Neural crest cell (in vitro differentiated cells): Measurements from ENCODE around the gene PPP4R4. TPM values are rescaled to one million over a fixed set of nuclear protein-coding genes. Genes with fewer than 3 reads are reported as not detected.

Source experiments
- DNase-seq: peaks from one replicate; pipeline ENCODE4 v3.0.0; 2021; ENCODE audit warnings: low read depth, mixed read lengths, low spot score
- H3K27ac Mint-ChIP-seq: one replicate; pipeline ENCODE4 v1.8.0; 2021; ENCODE audit warnings: mild to moderate bottlenecking, mixed read lengths; ENCODE audit not compliant: unreplicated experiment
- H3K27me3 Mint-ChIP-seq: 2 replicates; pipeline ENCODE4 v1.8.0; 2021; ENCODE audit warnings: low read depth, mild to moderate bottlenecking, mixed read lengths
- H3K36me3 Mint-ChIP-seq: 2 replicates; pipeline ENCODE4 v1.8.0; 2021; ENCODE audit warnings: low read depth, mild to moderate bottlenecking, mixed read lengths
- H3K4me1 Mint-ChIP-seq: 2 replicates; pipeline ENCODE4 v1.8.0; 2021; ENCODE audit warnings: mixed read lengths
- H3K4me3 Mint-ChIP-seq: one replicate; pipeline ENCODE4 v1.8.0; 2021; ENCODE audit warnings: mild to moderate bottlenecking, mixed read lengths
- H3K9me3 Mint-ChIP-seq: 2 replicates; pipeline ENCODE4 v1.8.0; 2021; ENCODE audit warnings: mixed read lengths
- CTCF ChIP-seq: fragments of 200-600 bp; sonication (generic); conservative IDR thresholded peaks from 2 replicates; pipeline ENCODE4 v1.5.0; 2021; ENCODE audit warnings: antibody characterized with exemption, mild to moderate bottlenecking
- total RNA-seq: library from RNA; stranded (reverse); gene quantifications from 2 replicates; pipeline ENCODE4 v1.2.1, GENCODE V29; 2021

The PPP4R4 gene
- total RNA-seq, 1 donor from 2014 or later: 1.6 TPM

- Mint-ChIP-seq H3K4me3 (no peak overlapping the region), H3K4me1 (peaks cover 14% of the 10 kb centered on the region), H3K9me3 (peaks cover 2% of the 10 kb centered on the region), H3K27ac (no peak overlapping the region), H3K27me3 (peaks cover 29% of the 10 kb centered on the region), H3K36me3 (no peaks in the 10 kb centered on the region)
- DNase-seq: no peak
- TF ChIP-seq CTCF: no peak
These were observed 13.1 kb upstream of the PPP4R4 start for GRCh38 chr14:94161058-94161457.

- H3K4me1 Mint-ChIP-seq: peaks cover 14% of the 10 kb centered on the region
- no peak for TF ChIP-seq CTCF
- peaks cover 32% of the 10 kb centered on the region for H3K27me3 Mint-ChIP-seq
- DNase-seq: no peak
- no peak overlapping the region for H3K27ac Mint-ChIP-seq
- no peak overlapping the region for H3K4me3 Mint-ChIP-seq
- H3K9me3 Mint-ChIP-seq: peaks cover 2% of the 10 kb centered on the region
- H3K36me3 Mint-ChIP-seq: no peaks in the 10 kb centered on the region
These were observed 12.1 kb upstream of the PPP4R4 start for GRCh38 chr14:94161981-94162380.

- Mint-ChIP-seq H3K4me1 (peaks cover 11% of the 10 kb centered on the region), H3K9me3 (no peaks in the 10 kb centered on the region), H3K36me3 (no peaks in the 10 kb centered on the region)
These were observed 11.7 kb upstream of the PPP4R4 start for GRCh38 chr14:94162466-94162865.

GRCh38 chr14:94163796-94164195 is 10.3 kb upstream of the PPP4R4 start:
- Mint-ChIP-seq H3K36me3 (no peaks in the 10 kb centered on the region), H3K27me3 (peaks cover 25% of the 10 kb centered on the region), H3K9me3 (no peaks in the 10 kb centered on the region), H3K27ac (no peak overlapping the region), H3K4me3 (no peak overlapping the region), H3K4me1 (peaks cover 11% of the 10 kb centered on the region)
- DNase-seq: no peak
- no peak for TF ChIP-seq CTCF

More at GRCh38 chr14:94162466-94162865, 11.7 kb upstream of the PPP4R4 start:
- Mint-ChIP-seq H3K27me3 (peaks cover 30% of the 10 kb centered on the region), H3K4me3 (no peak overlapping the region), H3K27ac (no peak overlapping the region)
- TF ChIP-seq CTCF: no peak
- no peak for DNase-seq

- TF ChIP-seq CTCF: no peak
- Mint-ChIP-seq H3K27me3 (peaks cover 28% of the 10 kb centered on the region), H3K36me3 (no peaks in the 10 kb centered on the region), H3K27ac (no peak overlapping the region), H3K4me3 (no peak overlapping the region), H3K4me1 (peaks cover 11% of the 10 kb centered on the region), H3K9me3 (no peaks in the 10 kb centered on the region)
- DNase-seq: no peak
These were observed 9.3 kb upstream of the PPP4R4 start for GRCh38 chr14:94164685-94165431.
